ENCODE data around the gene EFNA2.

Gene EFNA2

GRCh38 chr19:1349211-1349610 lies 63.5 kb downstream of the EFNA2 start:
- H3K9me3 ChIP-seq (ENCODE audit: control insufficient read depth, low read length) = no peaks in the 10 kb centered on the region
- no peak overlapping the region for H3K4me3 ChIP-seq (ENCODE audit: low read length)
- H3K36me3 ChIP-seq (ENCODE audit: control insufficient read depth, insufficient read depth, low read length) = no peaks in the 10 kb centered on the region
- H3K4me1 ChIP-seq (ENCODE audit: control insufficient read depth, insufficient read depth, low read length) = peaks cover 3% of the 10 kb centered on the region
- no peaks in the 10 kb centered on the region for H3K27me3 ChIP-seq (ENCODE audit: control insufficient read depth, insufficient read depth, low read length)
- H3K9ac ChIP-seq (ENCODE audit: low read length) = no peak overlapping the region

- Histone ChIP-seq H3K36me3 (ENCODE audit: control insufficient read depth, insufficient read depth, low read length) (no peaks in the 10 kb centered on the region), H3K27me3 (ENCODE audit: control insufficient read depth, insufficient read depth, low read length) (no peaks in the 10 kb centered on the region), H3K4me1 (ENCODE audit: control insufficient read depth, insufficient read depth, low read length) (peaks cover 11% of the 10 kb centered on the region), H3K9me3 (ENCODE audit: control insufficient read depth, low read length) (no peaks in the 10 kb centered on the region), H3K4me3 (ENCODE audit: low read length) (no peak overlapping the region), H3K9ac (ENCODE audit: low read length) (no peak overlapping the region)
Observed at GRCh38 chr19:1350867-1351266, 65.2 kb downstream of the EFNA2 start.
